HG02798 (cell line): ENCODE measurements around the gene COPS6.

ENCODE experiments used
- ATAC-seq: cut with Tn5 transposase; IDR thresholded peaks from one replicate; pipeline ENCODE4 v1.9.1; 2021; ENCODE audit warnings: mild to moderate bottlenecking; ENCODE audit not compliant: unreplicated experiment, poor library complexity

Gene COPS6

DNA sequence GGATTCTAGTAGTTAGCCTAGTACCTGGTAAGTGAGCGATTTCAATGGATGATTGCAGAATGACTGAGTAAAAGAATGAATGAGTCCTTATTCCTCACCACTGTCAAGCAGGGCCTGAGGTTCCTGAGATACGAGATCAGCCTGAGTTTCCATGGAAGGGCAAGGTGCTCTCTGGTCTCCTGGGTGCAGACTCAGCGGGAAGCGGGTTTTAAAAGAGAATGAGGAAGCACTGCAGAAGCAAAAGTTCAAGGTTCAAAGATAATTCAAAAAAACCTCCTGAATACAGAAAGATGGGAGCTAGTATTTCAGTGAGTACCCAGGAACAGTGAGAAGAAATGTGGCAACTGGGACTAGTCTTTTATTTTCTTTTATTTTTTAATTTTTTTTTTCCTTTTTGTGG lies 11.6 kb upstream of the COPS6 start:
- ATAC-seq, result no peak

DNA sequence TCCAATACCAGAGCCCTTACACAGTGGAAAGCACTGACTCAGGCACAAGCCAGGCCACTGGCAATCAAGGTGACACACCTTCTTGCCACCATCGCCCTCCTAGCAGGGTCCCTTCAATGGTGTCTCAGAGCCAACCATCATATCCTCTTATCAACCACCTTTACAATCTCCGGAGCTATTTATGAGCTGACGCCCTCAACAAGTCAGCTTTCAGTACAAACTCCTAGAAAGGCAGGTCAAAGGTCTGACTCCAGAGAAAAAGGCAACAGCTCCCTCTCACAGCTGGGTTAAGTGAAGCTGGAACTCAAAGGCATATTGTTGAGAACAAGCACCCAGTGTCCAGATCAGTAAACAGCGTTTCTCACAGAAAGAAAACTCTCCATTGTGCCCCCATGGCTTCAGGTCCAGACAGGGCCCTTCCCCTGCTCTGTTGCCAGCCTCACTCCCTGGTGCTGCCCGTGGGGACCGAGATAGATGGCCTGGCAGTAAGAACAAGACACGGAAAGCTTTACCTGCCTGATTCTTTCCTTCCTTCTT lies 9.7 kb upstream of the COPS6 start:
- no peak for ATAC-seq

DNA sequence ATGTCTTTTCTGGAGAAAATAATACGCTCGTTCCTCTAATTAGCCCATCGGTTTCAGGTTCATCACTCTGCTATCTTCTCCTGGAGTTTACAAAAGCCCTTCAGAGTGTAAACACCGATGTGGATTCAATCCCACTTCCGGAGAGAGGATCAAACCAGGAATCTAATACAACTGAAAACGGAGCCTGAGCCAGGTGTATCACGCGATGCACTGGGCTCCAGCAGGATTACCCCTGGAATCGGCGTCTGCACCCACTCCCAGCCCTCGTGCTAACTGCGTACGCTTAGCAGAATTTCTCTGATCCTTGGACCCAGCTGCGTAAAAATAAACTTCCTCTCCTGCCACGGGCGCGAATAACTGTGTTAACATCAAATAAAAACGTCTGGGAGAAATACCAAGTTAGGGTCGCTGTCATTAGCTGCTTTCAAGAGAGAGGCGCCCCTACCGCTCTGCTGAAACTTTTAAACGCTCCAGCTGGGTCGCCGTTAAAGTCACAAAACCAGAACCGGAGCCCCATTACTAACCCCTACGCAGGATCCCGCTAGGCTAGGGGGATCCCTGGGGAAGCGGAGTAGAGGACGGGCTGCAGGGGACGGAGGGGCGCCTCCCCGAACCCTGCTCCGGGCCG lies 7.7 kb upstream of the COPS6 start:
- no peak for ATAC-seq

DNA sequence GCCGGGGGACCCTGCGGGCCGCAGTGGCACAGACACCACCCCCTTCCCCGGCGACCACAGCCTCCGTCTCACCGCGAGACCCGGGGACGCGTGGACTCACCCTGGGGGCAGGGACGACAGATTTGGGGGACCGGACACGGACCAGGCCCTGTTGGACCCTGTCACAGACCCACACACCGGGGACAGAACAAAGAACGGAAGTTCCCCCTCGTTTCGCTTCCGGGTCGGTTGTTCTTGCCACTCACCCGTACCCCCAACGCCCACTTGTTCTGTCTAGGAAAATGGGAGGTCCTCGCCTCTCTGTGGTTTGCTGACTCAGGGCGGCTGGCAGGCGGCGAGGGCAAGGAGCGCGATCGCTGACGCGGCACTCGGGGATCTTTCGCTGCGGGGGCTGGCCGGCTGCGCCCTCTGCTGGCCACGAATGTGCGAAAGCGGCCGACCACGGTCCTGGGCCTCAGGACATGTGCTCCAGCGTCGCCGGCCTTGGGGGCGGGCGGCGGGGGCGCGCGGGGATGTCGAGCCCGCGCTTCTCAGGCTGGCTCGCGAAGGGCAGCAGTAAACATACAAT lies 7.2 kb upstream of the COPS6 start, which contains the start of gene ZNF3:
Gene ZNF3, minus strand, starts transcription at position 189 of the 568 bp plus-strand sequence. CDS start 4,366 bp downstream, outside the sequence.
- ATAC-seq, result peak; percentile 89

DNA sequence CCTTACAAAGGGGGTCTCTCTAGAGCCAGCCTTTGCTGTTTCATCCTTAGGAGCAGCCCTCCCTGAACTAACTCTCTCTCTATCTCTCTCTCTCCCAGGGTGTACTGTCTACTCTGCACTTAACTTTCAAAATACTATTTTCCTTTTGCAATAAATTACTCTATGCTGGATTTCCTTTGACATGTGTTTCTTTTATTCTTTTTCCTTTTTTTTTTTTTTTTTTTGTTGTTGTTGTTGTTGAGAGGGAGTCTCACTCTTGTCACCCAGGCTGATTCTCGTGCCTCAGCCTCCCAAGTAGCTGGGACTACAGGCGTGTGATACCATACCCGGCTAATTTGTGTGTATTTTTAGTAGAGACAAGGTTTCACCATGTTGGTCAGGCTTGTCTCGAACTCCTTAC lies 5.8 kb upstream of the COPS6 start:
- ATAC-seq, result no peak

DNA sequence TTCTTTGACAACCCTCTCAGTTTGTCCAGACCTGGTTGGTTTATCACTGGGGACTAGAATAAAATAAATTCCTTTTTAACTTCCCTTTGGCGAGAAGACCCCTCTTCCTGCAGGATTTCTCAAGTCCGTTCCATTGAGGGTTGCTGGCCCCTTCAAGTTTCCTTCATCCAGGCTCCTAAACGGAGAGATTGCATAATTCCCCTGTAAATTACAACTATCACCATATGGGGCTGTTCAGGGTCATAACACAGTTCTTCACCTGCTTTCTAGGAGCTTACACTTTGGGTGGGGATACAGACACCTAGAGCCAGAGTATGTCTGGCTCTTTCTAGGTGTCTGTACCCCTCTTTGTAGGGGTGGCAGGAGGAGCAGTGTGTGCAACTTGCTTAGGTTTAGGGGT lies 3.3 kb upstream of the COPS6 start:
- no peak for ATAC-seq

DNA sequence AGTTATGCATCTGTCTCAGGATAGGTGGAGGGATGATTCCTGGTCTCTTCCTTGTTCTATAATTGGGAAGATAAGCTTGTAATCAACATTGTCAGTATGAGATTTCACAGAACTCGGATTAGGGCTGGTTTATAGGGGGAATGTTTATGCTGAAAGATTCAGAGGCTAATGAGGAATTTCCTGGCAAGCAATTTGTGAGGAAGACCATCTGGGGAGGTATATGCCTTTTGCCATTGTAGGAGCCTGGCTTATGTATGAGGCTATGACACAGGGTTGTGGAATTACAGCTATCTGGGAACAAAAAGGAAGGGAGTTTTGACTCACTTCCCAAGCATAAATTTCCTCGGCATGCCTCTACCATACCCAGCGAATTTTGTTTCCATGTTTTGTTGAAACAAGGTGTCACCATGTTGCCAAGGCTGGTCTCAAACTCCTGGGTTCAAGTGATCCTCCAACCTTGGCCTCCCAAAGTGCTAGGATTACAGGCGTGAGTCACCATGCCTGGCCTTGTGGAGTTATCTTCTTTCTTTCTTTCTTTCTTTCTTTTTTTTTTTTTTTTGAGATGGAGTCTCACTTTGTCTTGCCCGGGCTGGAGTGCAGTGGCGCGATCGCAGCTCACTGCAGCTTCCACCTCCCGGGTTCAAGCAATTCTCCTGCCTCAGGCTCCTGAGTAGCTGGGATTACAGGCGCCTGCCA lies 1.6 kb upstream of the COPS6 start:
- ATAC-seq, result no peak

DNA sequence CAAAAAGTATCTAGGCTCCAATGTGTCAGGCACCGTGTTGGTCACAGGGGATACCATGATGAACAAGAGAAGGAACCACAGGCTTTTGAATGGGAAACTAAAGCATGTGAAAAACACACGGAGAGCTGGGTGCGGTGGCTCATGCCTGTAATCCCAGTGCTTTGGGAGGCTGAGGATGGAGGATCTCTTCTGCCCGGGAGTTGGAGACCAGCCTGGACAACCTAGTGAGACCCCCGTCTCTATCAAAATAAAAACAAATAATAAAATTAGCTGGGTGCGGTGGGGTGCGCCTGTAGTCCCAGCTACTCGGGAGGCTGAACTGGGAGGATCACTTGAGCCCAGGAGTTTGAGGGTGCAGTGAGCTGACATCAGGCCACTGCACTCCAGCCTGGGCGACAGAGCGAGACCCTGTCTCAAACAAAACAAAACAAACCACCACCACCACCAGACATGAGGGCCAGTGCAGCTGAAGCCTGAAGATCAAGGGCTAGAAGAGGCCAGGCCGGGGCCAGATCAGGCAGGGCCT lies 611 bp upstream of the COPS6 start:
- ATAC-seq, result no peak

DNA sequence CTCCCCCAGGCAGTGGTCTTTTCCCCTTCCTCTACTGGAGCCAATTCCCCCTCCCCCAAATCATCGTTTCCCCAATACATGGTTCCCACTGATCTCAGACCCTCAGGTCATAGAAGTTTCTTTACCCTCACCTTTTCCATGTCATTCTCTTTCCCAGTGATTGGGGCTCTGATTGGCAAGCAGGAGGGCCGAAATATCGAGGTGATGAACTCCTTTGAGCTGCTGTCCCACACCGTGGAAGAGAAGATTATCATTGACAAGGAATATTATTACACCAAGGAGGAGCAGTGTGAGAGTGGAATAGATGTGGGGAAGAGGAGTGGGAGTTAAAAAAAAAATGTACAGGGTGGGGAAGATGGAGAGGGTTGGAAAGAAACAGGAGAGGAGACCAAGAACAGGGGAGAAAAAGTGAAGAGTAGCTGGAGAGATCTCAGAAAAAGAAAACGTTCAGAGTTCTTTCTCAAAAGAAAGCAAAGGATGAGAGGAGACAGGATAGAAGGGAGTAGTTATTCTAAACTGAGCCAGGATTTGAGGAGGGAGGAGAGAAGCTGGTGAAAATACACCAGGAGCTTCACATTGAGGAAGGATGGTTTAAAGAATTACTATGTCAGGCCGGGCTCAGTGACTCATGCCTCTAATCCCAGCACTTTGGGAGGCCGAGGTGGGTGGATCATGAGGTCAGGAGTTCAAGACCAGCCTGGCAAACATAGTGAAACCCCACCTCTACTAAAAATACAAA lies 858 bp downstream of the COPS6 start:
- ATAC-seq, result no peak

DNA sequence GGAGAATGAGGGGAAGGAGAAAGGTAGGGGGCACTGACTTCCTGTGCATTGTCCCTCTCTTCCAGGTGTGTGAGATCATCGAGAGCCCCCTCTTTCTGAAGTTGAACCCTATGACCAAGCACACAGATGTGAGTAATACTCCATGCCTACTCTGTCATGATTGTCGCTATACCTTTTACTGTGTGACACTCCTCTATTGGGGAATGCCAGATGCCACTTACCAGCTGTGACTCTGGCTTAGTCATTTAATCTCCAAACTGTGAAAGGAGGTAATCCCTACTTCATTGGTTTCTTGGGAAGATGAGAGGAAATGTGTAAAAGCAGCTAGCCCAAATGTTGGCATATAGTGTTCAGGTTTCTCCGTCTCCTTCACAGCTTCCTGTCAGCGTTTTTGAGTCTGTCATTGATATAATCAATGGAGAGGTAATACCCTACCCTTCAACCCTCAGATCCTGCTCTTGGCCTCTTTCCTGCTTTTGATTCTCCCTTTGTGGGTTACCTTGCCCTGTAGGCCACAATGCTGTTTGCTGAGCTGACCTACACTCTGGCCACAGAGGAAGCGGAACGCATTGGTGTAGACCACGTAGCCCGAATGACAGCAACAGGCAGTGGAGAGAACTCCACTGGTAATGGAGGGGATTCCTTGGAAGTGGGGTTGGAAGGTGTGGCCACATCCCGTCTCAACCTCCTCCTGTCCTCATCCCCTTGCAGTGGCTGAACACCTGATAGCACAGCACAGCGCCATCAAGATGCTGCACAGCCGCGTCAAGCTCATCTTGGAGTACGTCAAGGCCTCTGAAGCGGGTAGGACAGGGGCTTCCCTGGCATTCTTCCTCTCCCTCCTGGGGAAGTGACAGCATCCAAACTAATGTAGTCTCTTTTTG lies 2.0 kb downstream of the COPS6 start:
- ATAC-seq, result no peak

DNA sequence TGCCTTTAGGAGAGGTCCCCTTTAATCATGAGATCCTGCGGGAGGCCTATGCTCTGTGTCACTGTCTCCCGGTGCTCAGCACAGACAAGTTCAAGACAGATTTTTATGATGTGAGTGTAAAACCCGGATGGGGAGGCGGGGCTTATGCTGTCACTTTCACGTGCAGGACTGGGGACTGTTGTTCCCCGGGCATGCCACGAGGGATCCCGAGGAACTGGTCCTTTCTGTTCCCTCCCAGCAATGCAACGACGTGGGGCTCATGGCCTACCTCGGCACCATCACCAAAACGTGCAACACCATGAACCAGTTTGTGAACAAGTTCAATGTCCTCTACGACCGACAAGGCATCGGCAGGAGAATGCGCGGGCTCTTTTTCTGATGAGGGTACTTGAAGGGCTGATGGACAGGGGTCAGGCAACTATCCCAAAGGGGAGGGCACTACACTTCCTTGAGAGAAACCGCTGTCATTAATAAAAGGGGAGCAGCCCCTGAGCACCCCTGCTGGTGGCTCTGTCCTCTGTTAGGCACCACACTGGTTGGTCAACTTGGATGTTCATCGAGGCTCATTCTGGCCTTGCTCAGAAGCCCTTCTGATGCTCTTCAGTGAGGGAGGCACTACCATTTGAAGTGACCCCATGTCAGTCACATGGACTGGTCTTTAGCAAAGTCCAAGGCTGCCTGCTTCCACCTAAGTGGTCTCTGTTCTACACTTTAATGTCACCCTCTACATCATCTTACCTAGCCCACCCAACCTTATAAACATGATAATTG lies 2.8 kb downstream of the COPS6 start:
- ATAC-seq, result no peak

DNA sequence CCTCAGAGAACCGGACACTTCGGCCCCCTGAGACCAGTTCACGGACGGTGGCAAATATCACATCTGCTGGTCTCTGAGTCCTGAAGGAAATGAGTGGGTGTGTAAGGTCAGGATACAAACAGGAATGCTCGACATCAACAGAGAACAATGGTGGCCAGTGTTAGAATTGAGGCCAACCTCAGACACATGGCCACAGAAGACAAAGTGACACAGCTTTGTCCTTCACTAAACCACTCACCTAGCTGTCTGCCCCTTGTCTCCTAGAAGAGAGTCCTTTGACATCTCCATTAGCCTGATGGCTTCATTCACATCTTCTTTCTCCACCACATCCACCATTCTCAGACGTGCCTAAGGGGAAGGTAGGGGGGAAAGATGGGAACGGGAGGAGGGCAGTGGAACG lies 4.3 kb downstream of the COPS6 start:
- ATAC-seq, result no peak

DNA sequence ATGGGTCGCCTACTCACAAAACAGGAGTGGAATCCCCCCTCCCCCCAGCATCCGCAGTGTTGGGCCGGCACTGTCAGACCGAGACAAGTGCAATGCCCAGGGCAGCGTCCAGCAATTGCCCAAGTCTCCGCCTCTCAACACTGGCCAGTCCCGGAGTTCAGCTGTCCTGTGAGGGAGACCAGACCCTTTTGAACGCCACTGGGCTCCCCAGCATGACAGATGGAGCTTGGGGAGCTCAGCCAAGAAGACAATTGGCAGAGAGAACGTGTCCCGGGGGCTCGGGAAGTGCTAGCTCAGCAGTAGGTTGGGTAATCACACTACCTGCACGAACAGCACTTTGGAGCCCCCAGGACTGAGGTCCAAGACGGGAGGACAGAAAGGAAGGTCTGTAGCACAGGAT lies 4.7 kb downstream of the COPS6 start:
- ATAC-seq, result no peak

DNA sequence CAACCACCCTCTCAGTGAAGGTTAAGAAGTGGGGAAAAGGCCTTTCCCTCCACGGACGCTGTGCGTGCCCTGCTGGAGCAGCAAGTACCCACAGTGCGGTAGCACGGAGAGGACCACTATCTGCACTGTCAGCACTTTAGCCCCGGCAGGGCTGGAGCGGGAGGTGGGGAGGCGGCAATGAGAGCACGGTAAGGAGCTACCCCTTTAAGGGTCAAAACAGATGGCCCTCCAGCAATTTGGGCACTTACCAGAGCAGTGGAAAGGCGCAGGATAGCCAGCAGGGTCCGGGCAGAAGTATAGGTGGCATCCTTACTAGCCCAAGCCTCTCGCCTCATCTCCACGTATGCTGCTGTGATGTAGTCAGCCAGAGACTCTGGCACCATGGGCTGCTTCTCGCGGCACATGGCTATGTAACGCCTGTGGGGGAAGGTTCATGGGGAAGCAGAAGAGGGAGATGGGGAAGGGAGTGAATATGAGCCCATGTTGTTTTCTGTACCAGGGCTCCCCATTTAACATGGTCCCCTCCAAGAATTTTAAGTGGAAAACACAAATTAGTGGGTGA lies 5.2 kb downstream of the COPS6 start:
- no peak for ATAC-seq

DNA sequence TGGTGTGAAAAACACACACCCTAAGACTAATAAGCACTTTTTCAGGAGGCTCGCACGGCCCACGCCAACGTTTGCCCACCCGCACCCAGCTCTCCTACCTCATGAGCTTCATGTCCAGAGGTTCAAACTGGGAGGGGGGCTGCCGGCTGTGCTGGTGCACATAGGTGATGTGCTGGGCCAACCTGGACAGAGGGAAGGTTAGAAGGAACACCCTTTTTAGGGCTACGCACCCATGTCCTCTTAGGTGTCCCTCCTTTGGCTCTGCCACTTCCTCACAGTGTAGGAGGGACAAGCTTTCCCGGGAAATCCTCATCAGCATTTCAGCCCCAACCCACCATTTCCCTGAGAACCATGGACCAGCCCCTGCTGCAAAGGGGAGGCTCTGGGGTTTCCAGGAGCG lies 6.5 kb downstream of the COPS6 start:
- ATAC-seq, result no peak

DNA sequence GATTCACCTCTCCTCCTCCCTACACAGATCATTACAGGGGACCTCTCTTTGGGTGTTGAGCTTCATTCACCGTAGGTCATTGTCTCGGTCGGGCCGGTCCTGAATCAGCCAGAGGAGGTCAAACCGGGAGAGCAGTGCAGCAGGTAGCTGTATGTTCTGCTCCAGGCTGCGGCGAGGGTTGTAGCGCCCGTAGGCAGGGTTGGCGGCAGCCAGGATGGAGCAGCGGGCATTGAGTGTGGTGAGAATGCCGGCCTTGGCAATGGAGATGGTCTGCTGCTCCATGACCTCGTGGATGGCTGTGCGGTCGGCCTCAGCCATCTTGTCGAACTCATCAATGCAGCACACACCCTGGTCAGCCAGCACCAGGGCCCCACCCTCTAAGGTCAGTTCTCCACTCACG lies 6.9 kb downstream of the COPS6 start:
- ATAC-seq, result no peak

DNA sequence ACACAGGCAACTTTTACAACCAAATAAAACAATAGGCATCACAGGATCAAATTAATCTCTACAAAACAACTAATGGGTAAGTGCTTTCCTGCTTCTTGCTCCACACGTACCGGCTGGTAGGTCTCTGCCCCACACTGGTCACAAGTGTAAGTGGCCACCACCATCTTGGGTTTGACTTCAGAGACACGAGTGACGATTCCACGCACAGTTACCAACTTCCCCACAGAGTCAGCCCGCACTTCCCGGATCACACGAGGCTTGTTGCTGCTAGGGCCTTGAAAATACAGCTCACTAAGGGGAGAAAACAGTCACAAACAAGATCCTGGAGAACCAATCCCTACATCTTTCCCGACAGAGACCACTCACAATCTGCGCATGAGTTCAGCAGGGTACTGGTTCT lies 10.1 kb downstream of the COPS6 start:
- ATAC-seq, result no peak

DNA sequence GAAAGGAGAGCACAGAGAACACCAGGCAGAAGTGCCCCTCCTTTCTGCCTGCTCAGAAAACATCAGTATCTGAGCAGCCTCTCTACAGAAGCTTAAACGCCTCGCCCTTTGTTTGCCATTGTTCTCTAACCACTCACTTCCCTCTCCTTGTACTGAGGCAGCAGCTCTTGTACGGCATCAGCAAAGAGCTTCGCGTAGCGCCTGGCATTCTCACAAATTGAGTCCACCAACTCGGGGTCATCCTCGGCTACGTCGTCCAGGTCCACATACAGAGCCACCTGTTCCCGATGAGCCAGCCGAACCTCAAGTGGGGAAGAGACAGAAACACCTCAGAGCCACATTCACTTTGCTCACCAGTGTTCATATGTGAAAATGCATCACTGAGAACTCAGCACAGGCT lies 10.7 kb downstream of the COPS6 start:
- no peak for ATAC-seq
